WERI-Rb-1 (cell line): ENCODE results near the gene RBMS1.

Experiments used
- DNase-seq: peaks from one replicate; pipeline ENCODE4 v3.0.0-alpha.2; 2020
- H3K27ac ChIP-seq: fragments of 250-450 bp; sonication (Bioruptor Pico); 2 replicates; pipeline ENCODE4 v1.5.1; 2020; ENCODE audit warnings: mild to moderate bottlenecking, moderate library complexity
- H3K27me3 ChIP-seq: fragments of 250-450 bp; sonication (Bioruptor Pico); 2 replicates; pipeline ENCODE4 v1.5.1; 2021; ENCODE audit warnings: mild to moderate bottlenecking, low read depth, moderate library complexity; ENCODE audit not compliant: insufficient read depth, severe bottlenecking
- H3K36me3 ChIP-seq: fragments of 250-450 bp; sonication (Bioruptor Pico); 2 replicates; pipeline ENCODE4 v1.5.1; 2020; ENCODE audit warnings: mild to moderate bottlenecking, moderate library complexity
- H3K4me3 ChIP-seq: 2 replicates; pipeline ENCODE4 v1.5.1; 2011; ENCODE audit warnings: low read depth, mild to moderate bottlenecking, control low read depth, low read length
- H3K9me3 ChIP-seq: fragments of 250-450 bp; sonication (Bioruptor Pico); 2 replicates; pipeline ENCODE4 v1.5.1; 2021; ENCODE audit warnings: mild to moderate bottlenecking, moderate library complexity; ENCODE audit not compliant: severe bottlenecking
- TF ChIP-seq, protein P1 (sequence below): IDR thresholded peaks from 2 replicates; pipeline ENCODE4 v1.5.1; 2011; ENCODE audit warnings: low read depth, mild to moderate bottlenecking, control low read depth, inconsistent platforms, low read length

RBMS1 gene

DNA sequence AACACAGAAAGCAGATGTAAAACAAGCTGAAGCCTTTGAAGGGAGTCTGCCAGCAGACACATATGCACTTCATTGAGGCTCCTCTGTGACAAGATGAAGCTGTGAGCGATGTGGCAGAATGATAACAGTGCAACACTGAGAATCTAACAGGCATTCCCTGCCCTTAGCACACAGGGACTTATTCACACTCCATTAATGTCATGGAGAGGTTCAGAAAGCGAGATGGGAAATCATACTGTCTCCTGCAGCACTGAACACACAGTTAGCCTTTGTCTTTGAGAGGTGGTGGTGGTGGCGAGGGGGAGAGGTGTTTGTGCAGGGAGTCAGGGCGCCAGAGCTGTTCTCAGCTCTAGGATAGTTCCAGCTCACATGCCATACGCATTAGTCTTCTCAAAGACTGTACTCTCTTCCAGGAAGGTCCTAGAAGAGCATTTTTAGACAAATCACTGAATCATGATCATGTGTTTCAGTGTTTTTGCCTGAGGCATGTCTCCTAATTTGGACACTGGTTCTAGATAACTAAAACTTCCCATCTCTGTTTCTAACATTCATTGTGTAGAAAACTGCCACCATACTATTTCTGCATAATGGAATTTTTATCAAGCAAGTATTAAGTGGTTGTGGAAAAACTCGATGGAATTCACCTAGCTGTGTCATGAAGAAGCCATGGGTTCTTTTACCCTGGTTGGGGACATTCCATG is 200.1 kb downstream of the RBMS1 start:
- Histone ChIP-seq H3K9me3 (no peaks in the 10 kb centered on the region), H3K27ac (no peak overlapping the region), H3K27me3 (no peaks in the 10 kb centered on the region), H3K4me3 (no peak overlapping the region), H3K36me3 (no peaks in the 10 kb centered on the region)
- DNase-seq: no peak
- TF ChIP-seq, protein P1, sequence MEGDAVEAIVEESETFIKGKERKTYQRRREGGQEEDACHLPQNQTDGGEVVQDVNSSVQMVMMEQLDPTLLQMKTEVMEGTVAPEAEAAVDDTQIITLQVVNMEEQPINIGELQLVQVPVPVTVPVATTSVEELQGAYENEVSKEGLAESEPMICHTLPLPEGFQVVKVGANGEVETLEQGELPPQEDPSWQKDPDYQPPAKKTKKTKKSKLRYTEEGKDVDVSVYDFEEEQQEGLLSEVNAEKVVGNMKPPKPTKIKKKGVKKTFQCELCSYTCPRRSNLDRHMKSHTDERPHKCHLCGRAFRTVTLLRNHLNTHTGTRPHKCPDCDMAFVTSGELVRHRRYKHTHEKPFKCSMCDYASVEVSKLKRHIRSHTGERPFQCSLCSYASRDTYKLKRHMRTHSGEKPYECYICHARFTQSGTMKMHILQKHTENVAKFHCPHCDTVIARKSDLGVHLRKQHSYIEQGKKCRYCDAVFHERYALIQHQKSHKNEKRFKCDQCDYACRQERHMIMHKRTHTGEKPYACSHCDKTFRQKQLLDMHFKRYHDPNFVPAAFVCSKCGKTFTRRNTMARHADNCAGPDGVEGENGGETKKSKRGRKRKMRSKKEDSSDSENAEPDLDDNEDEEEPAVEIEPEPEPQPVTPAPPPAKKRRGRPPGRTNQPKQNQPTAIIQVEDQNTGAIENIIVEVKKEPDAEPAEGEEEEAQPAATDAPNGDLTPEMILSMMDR: no peak

DNA sequence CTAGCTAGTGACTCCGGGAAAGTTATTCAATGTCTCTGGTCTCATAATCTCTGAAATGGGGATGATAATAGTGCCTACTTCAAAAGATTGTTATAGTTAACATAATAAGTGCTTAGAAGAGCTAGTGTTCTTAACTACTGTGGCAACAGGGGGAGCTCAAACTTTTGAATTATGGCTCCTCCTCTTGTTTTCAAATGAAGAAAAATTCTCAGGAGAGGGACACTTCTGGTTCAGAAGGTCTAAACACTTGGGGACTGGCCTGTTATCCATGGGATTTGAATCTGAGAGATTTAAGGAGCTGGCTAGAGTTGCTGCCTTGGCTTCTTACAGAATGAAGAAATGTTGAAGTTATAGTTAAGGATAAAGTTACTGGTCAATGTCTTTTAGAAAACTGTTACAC is 201.4 kb downstream of the RBMS1 start:
- Histone ChIP-seq H3K27ac (no peak overlapping the region), H3K9me3 (no peaks in the 10 kb centered on the region), H3K4me3 (no peak overlapping the region), H3K36me3 (no peaks in the 10 kb centered on the region), H3K27me3 (no peaks in the 10 kb centered on the region)
- TF ChIP-seq, protein P1: no peak
- DNase-seq: no peak

DNA sequence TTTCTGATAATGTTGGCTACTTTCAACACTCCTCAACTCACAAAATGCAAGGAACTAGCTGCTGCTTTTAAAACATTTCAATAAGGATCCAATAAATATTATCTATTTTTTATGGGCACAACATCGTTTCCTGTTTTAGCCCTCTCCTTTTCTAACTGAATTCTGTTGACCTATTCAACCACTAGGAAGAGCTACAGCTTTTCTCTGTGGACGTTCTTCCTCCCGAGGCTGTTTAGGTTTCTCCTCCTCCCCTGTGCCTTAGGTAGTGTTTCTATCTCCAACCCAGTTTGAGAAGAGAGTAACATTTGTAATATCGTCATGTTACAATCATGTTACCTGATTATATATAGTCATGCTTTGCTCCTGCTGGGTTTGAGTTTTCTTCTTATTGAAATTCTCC is 202.2 kb downstream of the RBMS1 start:
- TF ChIP-seq, protein P1: no peak
- Histone ChIP-seq H3K9me3 (no peaks in the 10 kb centered on the region), H3K36me3 (no peaks in the 10 kb centered on the region), H3K27ac (no peak overlapping the region), H3K27me3 (no peaks in the 10 kb centered on the region), H3K4me3 (no peak overlapping the region)
- no peak for DNase-seq

DNA sequence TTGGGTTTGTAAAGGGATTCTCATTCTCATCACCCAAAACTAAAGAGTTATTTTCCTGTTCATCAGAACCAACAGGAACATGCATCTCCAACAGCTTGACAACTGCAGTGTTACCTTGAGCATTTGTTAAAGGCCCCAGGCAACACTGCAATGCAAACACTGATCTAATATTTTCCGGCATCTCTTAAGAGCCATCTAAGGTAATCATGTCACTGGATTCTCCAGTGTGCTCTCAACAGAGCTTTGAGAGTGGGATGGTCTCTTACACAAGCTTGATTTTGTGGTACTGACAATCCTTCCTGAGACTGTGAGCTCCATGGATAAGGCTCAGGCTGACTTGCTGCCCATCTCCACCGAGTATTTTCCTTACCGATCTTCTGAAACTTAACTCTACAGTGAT is 203.0 kb downstream of the RBMS1 start:
- Histone ChIP-seq H3K9me3 (no peaks in the 10 kb centered on the region), H3K36me3 (no peaks in the 10 kb centered on the region), H3K4me3 (no peak overlapping the region), H3K27me3 (no peaks in the 10 kb centered on the region), H3K27ac (no peak overlapping the region)
- no peak for DNase-seq
- TF ChIP-seq, protein P1: no peak

DNA sequence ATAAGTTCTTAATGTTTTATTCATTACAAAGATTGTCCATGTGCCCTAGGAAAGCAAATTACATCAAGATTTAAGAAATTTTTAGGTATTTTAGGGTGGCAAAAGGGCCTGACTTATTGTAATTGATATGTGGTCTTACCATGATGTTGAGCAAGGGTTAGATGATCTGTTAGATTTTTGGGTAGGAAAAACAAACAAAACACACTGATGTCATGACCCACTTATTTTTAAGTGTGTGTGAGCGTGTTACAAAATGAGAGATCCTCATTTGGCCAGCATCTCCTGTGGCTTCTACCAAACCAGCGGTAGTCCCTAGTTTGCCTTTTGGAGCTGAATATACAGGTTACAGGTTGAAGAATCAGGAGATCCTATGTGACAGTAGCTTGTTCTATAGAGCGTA is 203.8 kb downstream of the RBMS1 start:
- TF ChIP-seq, protein P1: no peak
- H3K36me3 ChIP-seq: no peaks in the 10 kb centered on the region; the same call in 1 of the 2 replicates
- no peak overlapping the region for H3K4me3 ChIP-seq
- H3K9me3 ChIP-seq: no peaks in the 10 kb centered on the region
- DNase-seq: no peak
- no peak overlapping the region for H3K27ac ChIP-seq
- H3K27me3 ChIP-seq: no peaks in the 10 kb centered on the region

DNA sequence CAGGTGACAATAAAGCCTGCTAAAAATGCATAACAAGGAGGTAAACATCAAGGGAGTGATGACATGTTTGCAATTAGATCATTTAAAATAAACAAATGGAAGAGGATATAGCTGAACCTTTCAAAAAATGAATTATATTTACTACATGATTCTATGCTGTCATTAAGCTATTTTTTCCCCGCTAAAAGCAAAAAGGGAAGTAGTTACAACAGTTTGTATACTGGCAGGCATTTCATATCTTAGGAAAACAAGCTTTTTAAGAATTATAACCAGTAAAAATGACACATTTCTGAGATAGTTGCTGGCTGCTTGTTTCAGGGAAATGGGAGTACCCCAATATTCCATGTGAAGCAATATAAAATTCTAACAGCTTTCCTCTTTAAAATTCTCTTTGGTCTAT is 204.5 kb downstream of the RBMS1 start:
- Histone ChIP-seq H3K27ac (no peak overlapping the region), H3K36me3 (no peaks in the 10 kb centered on the region; the same call in 1 of the 2 replicates), H3K4me3 (no peak overlapping the region), H3K9me3 (no peaks in the 10 kb centered on the region), H3K27me3 (no peaks in the 10 kb centered on the region)
- DNase-seq: no peak
- TF ChIP-seq, protein P1: no peak
